Mammary epithelial cell (primary cell): ENCODE data around the gene LTB4R2.

Source experiments
- CTCF ChIP-seq, 2 donors: IDR thresholded peaks in 1 of 2; conservative IDR thresholded peaks in 1 of 2; 2 replicates each; pipeline ENCODE4 v1.5.1; 2011 to 2012; ENCODE audit warnings: inconsistent platforms in 2 of 2, low read length in 2 of 2, mild to moderate bottlenecking in 2 of 2, control low read depth in 1 of 2, low read depth in 1 of 2; ENCODE audit not compliant: insufficient read depth in 1 of 2; ENCODE audit errors: extremely low read depth in 1 of 2
- EZH2 ChIP-seq: IDR thresholded peaks from 2 replicates; pipeline ENCODE4 v1.6.1; 2012; ENCODE audit warnings: low read length, inconsistent platforms, borderline replicate concordance

GRCh38 chr14:24264298-24264697 lies 45.6 kb upstream of the LTB4R2 start:
- TF ChIP-seq CTCF (conservative IDR thresholded peaks at IDR 0.05 in 1 of 2, IDR thresholded peaks at IDR 0.05 in 1 of 2; ENCODE audit: extremely low read depth in 1 of 2, insufficient read depth in 1 of 2, low read depth in 1 of 2, low read length in 2 of 2) (no peak), EZH2 (no peak)
